K562 (cell line): ENCODE data around the gene TENT4B. TPM values are rescaled to one million over a fixed set of nuclear protein-coding genes. Genes with fewer than 3 reads are reported as not detected.

Experiments
- BHLHE40 ChIP-seq: IDR thresholded peaks from 2 replicates; pipeline ENCODE4 v1.6.1; 2011; ENCODE audit warnings: low read length, improper control_type of control experiment
- BMI1 ChIP-seq: fragments of 150-350 bp; IDR thresholded peaks from 2 replicates; pipeline ENCODE4 v1.6.1; 2014; ENCODE audit warnings: low read length
- DDX20 ChIP-seq: fragments of 450-650 bp; IDR thresholded peaks from 2 replicates; pipeline ENCODE4 v1.6.1; 2016; ENCODE audit warnings: missing genetic modification characterization, low read depth, mild to moderate bottlenecking, missing compliant biosample characterization, moderate library complexity
- EGR1 ChIP-seq: fragments of 450-650 bp; conservative IDR thresholded peaks from 2 replicates; pipeline ENCODE4 v1.6.1; 2017; ENCODE audit warnings: mild to moderate bottlenecking
- HDAC1 ChIP-seq, 2 experiments: fragments of 450-650 bp; IDR thresholded peaks; 2 replicates each; pipeline ENCODE4 v1.6.1; 2016 to 2017; ENCODE audit warnings: inconsistent platforms in 1 of 2, mild to moderate bottlenecking in 1 of 2, moderate library complexity in 1 of 2
- HNRNPL ChIP-seq: fragments of 200-400 bp; formaldehyde crosslinking; IDR thresholded peaks from 2 replicates; pipeline ENCODE4 v1.6.1; 2017; ENCODE audit warnings: low read depth, mild to moderate bottlenecking, low read length
- MECOM ChIP-seq: fragments of 250-450 bp; sonication (Bioruptor Pico); IDR thresholded peaks from 2 replicates; pipeline ENCODE4 v1.8.0; 2022; ENCODE audit warnings: inconsistent platforms
- NFXL1 ChIP-seq: fragments of 450-650 bp; formaldehyde crosslinking; IDR thresholded peaks from 2 replicates; pipeline ENCODE4 v1.4.0; 2021; ENCODE audit warnings: mild to moderate bottlenecking
- NRF1 ChIP-seq, 2 experiments: fragments of 450-650 bp; IDR thresholded peaks in 1 of 2; conservative IDR thresholded peaks in 1 of 2; 2 replicates each; pipeline ENCODE4 v1.6.1; 2014; ENCODE audit warnings: mild to moderate bottlenecking in 2 of 2
- POLR2A ChIP-seq: fragments of 450-650 bp; conservative IDR thresholded peaks from 2 replicates; pipeline ENCODE4 v1.6.1; 2016
- RAD21 ChIP-seq, 2 experiments: fragments of 250-450 bp in 1 of 2; fragments of 450-650 bp in 1 of 2; sonication (Bioruptor Pico) in 1 of 2; formaldehyde crosslinking in 1 of 2; IDR thresholded peaks in 1 of 2; conservative IDR thresholded peaks in 1 of 2; 2 replicates each; pipeline versions ENCODE4 v1.4.0 to v1.8.0; 2020 to 2022; ENCODE audit warnings: mild to moderate bottlenecking in 2 of 2, moderate library complexity in 1 of 2
- SMARCA4 ChIP-seq: fragments of 450-650 bp; IDR thresholded peaks from 2 replicates; pipeline ENCODE4 v1.6.1; 2016
- TCFL5 ChIP-seq: fragments of 250-450 bp; sonication (Bioruptor Pico); conservative IDR thresholded peaks from 2 replicates; pipeline ENCODE4 v1.6.1; 2021; ENCODE audit warnings: mild to moderate bottlenecking, moderate library complexity, matching md5 sums
- ZNF165 ChIP-seq: fragments of 250-450 bp; sonication (Bioruptor Pico); IDR thresholded peaks from 2 replicates; pipeline ENCODE4 v1.4.0; 2020; ENCODE audit warnings: borderline replicate concordance
- ZNF431 ChIP-seq: sonication (generic); formaldehyde crosslinking; IDR thresholded peaks from 2 replicates; pipeline ENCODE4 v1.8.0; 2022; ENCODE audit warnings: mild to moderate bottlenecking, missing genetic modification reagents
- ZNF764 ChIP-seq: fragments of 250-450 bp; sonication (Bioruptor Pico); IDR thresholded peaks from 2 replicates; pipeline ENCODE4 v1.4.0; 2020; ENCODE audit warnings: low read depth, mild to moderate bottlenecking, moderate library complexity
- polyA plus RNA-seq, 8 experiments: library from polyadenylated mRNA; depleted of rRNA in 4 of 8; stranded (reverse) in 5 of 8; unstranded in 3 of 8; fragments of >200 nt; fragmentation: Nextera tagmentation in 2 of 8; fragmentation: Illumina TruSeq in 1 of 8; extraction: Ambion mirVana in 2 of 8; extraction: Trizol in 1 of 8; gene quantifications; 2 replicates each; pipeline versions ENCODE4 v1.2.1 to v1.2.3, GENCODE V29; 2011 to 2014; ENCODE audit warnings: inconsistent platforms in 1 of 8, missing spikeins in 1 of 8
- total RNA-seq, 7 experiments: library from RNA; depleted of rRNA in 6 of 7; stranded (reverse); fragments of >200 nt in 6 of 7; fragmentation: Illumina TruSeq in 2 of 7; extraction: Trizol in 2 of 7; gene quantifications; 2 replicates each; pipeline versions ENCODE4 v1.2.1 to v1.2.3, GENCODE V29; 2011 to 2021; ENCODE audit warnings: low replicate concordance in 1 of 7
- TF ChIP-seq, protein P1 (sequence below), 2 experiments: IDR thresholded peaks; 2 replicates each; pipeline ENCODE4 v1.6.1; 2012; ENCODE audit warnings: improper control_type of control experiment in 2 of 2, low read depth in 2 of 2, low read length in 2 of 2, borderline replicate concordance in 1 of 2
- TF ChIP-seq, protein P2 (sequence below), 2 experiments: fragments of 450-650 bp in 1 of 2; sonication (generic) in 1 of 2; formaldehyde crosslinking in 1 of 2; IDR thresholded peaks; 2 replicates each; pipeline versions ENCODE4 v1.7.1 to v1.9.0; 2016 to 2022; ENCODE audit warnings: inconsistent platforms in 1 of 2, mild to moderate bottlenecking in 1 of 2, missing genetic modification reagents in 1 of 2

Gene TENT4B
- total and polyA plus RNA-seq, 9 of the 15 experiments (the other 6 are each of a cell fraction or from before 2014, with no cell fraction given) = 5.2 to 8.4 (median 7.0) TPM

- TF ChIP-seq EGR1 = peak; percentile 96
- TF ChIP-seq DDX20 = no peak
- TF ChIP-seq ZNF431 (CRISPR knock-in tag) = no peak
- TF ChIP-seq BMI1 = no peak
- no peak for TF ChIP-seq TCFL5 (CRISPR knock-in tag)
- TF ChIP-seq ZNF764 (CRISPR knock-in tag) = no peak
- TF ChIP-seq POLR2A = 0 out of 2 replicates have a peak, but pooled peaks have one; percentile 31
- TF ChIP-seq, protein P1, sequence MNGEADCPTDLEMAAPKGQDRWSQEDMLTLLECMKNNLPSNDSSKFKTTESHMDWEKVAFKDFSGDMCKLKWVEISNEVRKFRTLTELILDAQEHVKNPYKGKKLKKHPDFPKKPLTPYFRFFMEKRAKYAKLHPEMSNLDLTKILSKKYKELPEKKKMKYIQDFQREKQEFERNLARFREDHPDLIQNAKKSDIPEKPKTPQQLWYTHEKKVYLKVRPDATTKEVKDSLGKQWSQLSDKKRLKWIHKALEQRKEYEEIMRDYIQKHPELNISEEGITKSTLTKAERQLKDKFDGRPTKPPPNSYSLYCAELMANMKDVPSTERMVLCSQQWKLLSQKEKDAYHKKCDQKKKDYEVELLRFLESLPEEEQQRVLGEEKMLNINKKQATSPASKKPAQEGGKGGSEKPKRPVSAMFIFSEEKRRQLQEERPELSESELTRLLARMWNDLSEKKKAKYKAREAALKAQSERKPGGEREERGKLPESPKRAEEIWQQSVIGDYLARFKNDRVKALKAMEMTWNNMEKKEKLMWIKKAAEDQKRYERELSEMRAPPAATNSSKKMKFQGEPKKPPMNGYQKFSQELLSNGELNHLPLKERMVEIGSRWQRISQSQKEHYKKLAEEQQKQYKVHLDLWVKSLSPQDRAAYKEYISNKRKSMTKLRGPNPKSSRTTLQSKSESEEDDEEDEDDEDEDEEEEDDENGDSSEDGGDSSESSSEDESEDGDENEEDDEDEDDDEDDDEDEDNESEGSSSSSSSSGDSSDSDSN (IDR thresholded peaks at IDR 0.05; ENCODE audit: borderline replicate concordance in 1 of 2, low read depth in 2 of 2, low read length in 2 of 2) = peak in 1 of 2 experiments; percentile 86; a peak in 1 of 4 replicates
- TF ChIP-seq HNRNPL = no peak
- TF ChIP-seq MECOM (CRISPR knock-in tag) = 0 out of 2 replicates have a peak, but pooled peaks have one; percentile 51
- TF ChIP-seq ZNF165 (CRISPR knock-in tag) = no peak
- TF ChIP-seq HDAC1 (IDR thresholded peaks at IDR 0.05) = peak in 1 of 2 experiments; percentile 61; a peak in 2 of 4 replicates
- peak; percentile 11 to 48; a peak in 3 of 4 replicates for TF ChIP-seq NRF1 (conservative IDR thresholded peaks at IDR 0.05 in 1 of 2, IDR thresholded peaks at IDR 0.05 in 1 of 2)
- TF ChIP-seq, protein P2, sequence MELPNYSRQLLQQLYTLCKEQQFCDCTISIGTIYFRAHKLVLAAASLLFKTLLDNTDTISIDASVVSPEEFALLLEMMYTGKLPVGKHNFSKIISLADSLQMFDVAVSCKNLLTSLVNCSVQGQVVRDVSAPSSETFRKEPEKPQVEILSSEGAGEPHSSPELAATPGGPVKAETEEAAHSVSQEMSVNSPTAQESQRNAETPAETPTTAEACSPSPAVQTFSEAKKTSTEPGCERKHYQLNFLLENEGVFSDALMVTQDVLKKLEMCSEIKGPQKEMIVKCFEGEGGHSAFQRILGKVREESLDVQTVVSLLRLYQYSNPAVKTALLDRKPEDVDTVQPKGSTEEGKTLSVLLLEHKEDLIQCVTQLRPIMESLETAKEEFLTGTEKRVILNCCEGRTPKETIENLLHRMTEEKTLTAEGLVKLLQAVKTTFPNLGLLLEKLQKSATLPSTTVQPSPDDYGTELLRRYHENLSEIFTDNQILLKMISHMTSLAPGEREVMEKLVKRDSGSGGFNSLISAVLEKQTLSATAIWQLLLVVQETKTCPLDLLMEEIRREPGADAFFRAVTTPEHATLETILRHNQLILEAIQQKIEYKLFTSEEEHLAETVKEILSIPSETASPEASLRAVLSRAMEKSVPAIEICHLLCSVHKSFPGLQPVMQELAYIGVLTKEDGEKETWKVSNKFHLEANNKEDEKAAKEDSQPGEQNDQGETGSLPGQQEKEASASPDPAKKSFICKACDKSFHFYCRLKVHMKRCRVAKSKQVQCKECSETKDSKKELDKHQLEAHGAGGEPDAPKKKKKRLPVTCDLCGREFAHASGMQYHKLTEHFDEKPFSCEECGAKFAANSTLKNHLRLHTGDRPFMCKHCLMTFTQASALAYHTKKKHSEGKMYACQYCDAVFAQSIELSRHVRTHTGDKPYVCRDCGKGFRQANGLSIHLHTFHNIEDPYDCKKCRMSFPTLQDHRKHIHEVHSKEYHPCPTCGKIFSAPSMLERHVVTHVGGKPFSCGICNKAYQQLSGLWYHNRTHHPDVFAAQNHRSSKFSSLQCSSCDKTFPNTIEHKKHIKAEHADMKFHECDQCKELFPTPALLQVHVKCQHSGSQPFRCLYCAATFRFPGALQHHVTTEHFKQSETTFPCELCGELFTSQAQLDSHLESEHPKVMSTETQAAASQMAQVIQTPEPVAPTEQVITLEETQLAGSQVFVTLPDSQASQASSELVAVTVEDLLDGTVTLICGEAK (IDR thresholded peaks at IDR 0.05) = no peak
- TF ChIP-seq, protein P2 (CRISPR knock-in tag; IDR thresholded peaks at IDR 0.05) = no peak
- TF ChIP-seq RAD21 (CRISPR knock-in tag; conservative IDR thresholded peaks at IDR 0.05 in 1 of 2, IDR thresholded peaks at IDR 0.05 in 1 of 2) = no peak; a peak in 1 of 4 replicates
- peak; percentile 47 for TF ChIP-seq BHLHE40
- peak; percentile 84 for TF ChIP-seq SMARCA4
- TF ChIP-seq NFXL1 (CRISPR knock-in tag) = no peak
These were observed 101.0 kb downstream of the TENT4B start (continued) for GRCh38 chr16:50254072-50254471.
